ENCODE results near the gene EHD2. TPM values are rescaled to one million over a fixed set of nuclear protein-coding genes. Genes with fewer than 3 reads are reported as not detected.

EHD2 gene
- polyA plus RNA-seq, 1 donor from 2014 or later: not detected

DNA sequence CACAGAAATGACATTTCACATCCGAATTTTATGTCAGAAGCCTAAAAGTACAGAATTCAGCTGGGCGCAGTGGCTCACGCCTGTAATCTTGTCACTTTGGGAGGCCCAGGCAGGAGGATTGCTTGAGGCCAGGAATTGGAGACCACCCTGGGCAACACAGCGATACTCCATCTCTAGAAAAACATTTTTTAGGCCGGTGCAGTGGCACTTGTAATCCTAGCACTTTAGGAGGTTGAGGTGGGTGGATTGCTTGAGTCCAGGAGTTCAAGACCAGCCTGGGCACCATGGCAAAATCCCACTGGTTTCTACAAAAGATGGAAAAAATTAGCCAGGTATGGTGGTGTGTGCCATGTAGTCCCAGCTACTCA, 47.4 kb downstream of the EHD2 start:
- no peak overlapping the region for H3K27ac ChIP-seq (ENCODE audit: low read length)
- H3K4me2 ChIP-seq (ENCODE audit: low read length): no peak overlapping the region
- no peak overlapping the region for H2AFZ ChIP-seq (ENCODE audit: low read depth, low read length)
- no peaks in the 10 kb centered on the region for H3K9me3 ChIP-seq (ENCODE audit: low read length)
- H3K79me2 ChIP-seq (replicated peaks; ENCODE audit: insufficient read depth, low read length): no peaks in the 10 kb centered on the region
- no peaks in the 10 kb centered on the region for H3F3A ChIP-seq (ENCODE audit: insufficient read depth, low read length, poor library complexity, severe bottlenecking)
- H3K27me3 ChIP-seq (ENCODE audit: insufficient read depth, low read depth, low read length): no peaks in the 10 kb centered on the region
- no peaks in the 10 kb centered on the region for H4K20me1 ChIP-seq (ENCODE audit: insufficient read depth)
- no peaks in the 10 kb centered on the region for H3K9me2 ChIP-seq (ENCODE audit: insufficient read depth, low read length)
- H3K4me3 ChIP-seq (ENCODE audit: low read length): no peak overlapping the region
- no peak overlapping the region for H3K9ac ChIP-seq (ENCODE audit: low read length)
- H3K36me3 ChIP-seq (ENCODE audit: insufficient read depth, low read length): no peaks in the 10 kb centered on the region
- no peak for TF ChIP-seq RAD21 (conservative IDR thresholded peaks at IDR 0.05)
- no peak for TF ChIP-seq SMC3 (conservative IDR thresholded peaks at IDR 0.05; ENCODE audit: poor library complexity)
- TF ChIP-seq EZH2 (IDR thresholded peaks at IDR 0.05; ENCODE audit: borderline replicate concordance, insufficient read depth, low read length, poor library complexity, severe bottlenecking): no peak
- TF ChIP-seq, protein P1, sequence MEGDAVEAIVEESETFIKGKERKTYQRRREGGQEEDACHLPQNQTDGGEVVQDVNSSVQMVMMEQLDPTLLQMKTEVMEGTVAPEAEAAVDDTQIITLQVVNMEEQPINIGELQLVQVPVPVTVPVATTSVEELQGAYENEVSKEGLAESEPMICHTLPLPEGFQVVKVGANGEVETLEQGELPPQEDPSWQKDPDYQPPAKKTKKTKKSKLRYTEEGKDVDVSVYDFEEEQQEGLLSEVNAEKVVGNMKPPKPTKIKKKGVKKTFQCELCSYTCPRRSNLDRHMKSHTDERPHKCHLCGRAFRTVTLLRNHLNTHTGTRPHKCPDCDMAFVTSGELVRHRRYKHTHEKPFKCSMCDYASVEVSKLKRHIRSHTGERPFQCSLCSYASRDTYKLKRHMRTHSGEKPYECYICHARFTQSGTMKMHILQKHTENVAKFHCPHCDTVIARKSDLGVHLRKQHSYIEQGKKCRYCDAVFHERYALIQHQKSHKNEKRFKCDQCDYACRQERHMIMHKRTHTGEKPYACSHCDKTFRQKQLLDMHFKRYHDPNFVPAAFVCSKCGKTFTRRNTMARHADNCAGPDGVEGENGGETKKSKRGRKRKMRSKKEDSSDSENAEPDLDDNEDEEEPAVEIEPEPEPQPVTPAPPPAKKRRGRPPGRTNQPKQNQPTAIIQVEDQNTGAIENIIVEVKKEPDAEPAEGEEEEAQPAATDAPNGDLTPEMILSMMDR (IDR thresholded peaks at IDR 0.05; ENCODE audit: poor library complexity, severe bottlenecking): no peak
- no peak for TF ChIP-seq TAF1 (IDR thresholded peaks at IDR 0.05; ENCODE audit: low read depth)
- no peak for TF ChIP-seq POLR2AphosphoS5 (IDR thresholded peaks at IDR 0.05)
- TF ChIP-seq, protein P2, sequence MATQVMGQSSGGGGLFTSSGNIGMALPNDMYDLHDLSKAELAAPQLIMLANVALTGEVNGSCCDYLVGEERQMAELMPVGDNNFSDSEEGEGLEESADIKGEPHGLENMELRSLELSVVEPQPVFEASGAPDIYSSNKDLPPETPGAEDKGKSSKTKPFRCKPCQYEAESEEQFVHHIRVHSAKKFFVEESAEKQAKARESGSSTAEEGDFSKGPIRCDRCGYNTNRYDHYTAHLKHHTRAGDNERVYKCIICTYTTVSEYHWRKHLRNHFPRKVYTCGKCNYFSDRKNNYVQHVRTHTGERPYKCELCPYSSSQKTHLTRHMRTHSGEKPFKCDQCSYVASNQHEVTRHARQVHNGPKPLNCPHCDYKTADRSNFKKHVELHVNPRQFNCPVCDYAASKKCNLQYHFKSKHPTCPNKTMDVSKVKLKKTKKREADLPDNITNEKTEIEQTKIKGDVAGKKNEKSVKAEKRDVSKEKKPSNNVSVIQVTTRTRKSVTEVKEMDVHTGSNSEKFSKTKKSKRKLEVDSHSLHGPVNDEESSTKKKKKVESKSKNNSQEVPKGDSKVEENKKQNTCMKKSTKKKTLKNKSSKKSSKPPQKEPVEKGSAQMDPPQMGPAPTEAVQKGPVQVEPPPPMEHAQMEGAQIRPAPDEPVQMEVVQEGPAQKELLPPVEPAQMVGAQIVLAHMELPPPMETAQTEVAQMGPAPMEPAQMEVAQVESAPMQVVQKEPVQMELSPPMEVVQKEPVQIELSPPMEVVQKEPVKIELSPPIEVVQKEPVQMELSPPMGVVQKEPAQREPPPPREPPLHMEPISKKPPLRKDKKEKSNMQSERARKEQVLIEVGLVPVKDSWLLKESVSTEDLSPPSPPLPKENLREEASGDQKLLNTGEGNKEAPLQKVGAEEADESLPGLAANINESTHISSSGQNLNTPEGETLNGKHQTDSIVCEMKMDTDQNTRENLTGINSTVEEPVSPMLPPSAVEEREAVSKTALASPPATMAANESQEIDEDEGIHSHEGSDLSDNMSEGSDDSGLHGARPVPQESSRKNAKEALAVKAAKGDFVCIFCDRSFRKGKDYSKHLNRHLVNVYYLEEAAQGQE (IDR thresholded peaks at IDR 0.05; ENCODE audit: borderline replicate concordance): no peak
- no peak for TF ChIP-seq MXI1 (conservative IDR thresholded peaks at IDR 0.05; ENCODE audit: poor library complexity, severe bottlenecking)
- no peak for TF ChIP-seq EP300 (conservative IDR thresholded peaks at IDR 0.05; ENCODE audit: poor library complexity, severe bottlenecking)

DNA sequence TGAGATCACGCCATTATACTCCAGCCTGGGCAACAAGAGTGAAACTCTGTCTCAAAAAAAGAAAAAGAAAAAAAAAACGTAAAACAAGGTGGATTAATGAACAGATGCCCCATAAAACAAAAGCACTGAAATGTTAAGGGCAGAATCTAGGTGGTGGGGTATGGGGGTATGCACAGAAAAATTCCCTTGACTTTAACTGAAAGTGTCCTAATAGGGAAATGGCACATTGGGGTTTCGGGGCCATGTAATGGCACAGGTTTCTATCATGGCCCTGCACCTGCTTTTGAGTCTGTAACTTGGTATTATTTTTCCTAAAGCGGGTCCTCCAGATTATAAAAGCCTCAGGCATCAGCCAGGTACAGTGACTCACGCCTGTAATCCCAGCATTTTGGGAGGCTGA, 48.3 kb downstream of the EHD2 start:
- Histone ChIP-seq H3K9ac (ENCODE audit: low read length) (no peak overlapping the region), H3F3A (ENCODE audit: insufficient read depth, low read length, poor library complexity, severe bottlenecking) (no peaks in the 10 kb centered on the region), H2AFZ (ENCODE audit: low read depth, low read length) (no peak overlapping the region), H3K27ac (ENCODE audit: low read length) (no peak overlapping the region), H3K4me3 (ENCODE audit: low read length) (no peak overlapping the region), H3K27me3 (ENCODE audit: insufficient read depth, low read depth, low read length) (no peaks in the 10 kb centered on the region), H3K79me2 (replicated peaks; ENCODE audit: insufficient read depth, low read length) (no peaks in the 10 kb centered on the region), H3K4me2 (ENCODE audit: low read length) (no peak overlapping the region), H3K36me3 (ENCODE audit: insufficient read depth, low read length) (no peaks in the 10 kb centered on the region), H3K9me2 (ENCODE audit: insufficient read depth, low read length) (no peaks in the 10 kb centered on the region), H3K9me3 (ENCODE audit: low read length) (no peaks in the 10 kb centered on the region), H4K20me1 (ENCODE audit: insufficient read depth) (no peaks in the 10 kb centered on the region)
- TF ChIP-seq EZH2 (IDR thresholded peaks at IDR 0.05; ENCODE audit: borderline replicate concordance, insufficient read depth, low read length, poor library complexity, severe bottlenecking): no peak
- TF ChIP-seq SMC3 (conservative IDR thresholded peaks at IDR 0.05; ENCODE audit: poor library complexity): no peak

DNA sequence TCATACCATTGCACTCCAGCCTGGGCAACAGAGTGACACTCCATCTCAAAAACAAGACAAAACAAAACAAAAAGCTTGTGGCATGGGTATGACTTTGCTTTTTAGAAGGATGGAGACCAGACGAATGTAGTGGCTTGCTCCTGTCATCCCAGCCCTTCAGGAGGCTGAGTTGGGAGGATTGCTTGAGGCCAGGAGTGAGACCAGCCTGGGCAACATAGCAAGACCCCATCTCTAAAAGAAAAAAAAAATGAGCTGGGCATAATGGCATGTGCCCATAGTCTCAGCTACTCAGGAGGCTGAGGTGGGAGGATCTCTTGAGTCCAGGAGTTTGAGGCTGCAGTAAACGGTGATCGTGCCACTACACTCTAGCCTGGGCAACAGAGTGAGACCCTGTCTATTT, 48.9 kb downstream of the EHD2 start:
- no peaks in the 10 kb centered on the region for H3K79me2 ChIP-seq (replicated peaks; ENCODE audit: insufficient read depth, low read length)
- no peaks in the 10 kb centered on the region for H4K20me1 ChIP-seq (ENCODE audit: insufficient read depth)
- no peaks in the 10 kb centered on the region for H3K27me3 ChIP-seq (ENCODE audit: insufficient read depth, low read depth, low read length)
- no peaks in the 10 kb centered on the region for H3K9me3 ChIP-seq (ENCODE audit: low read length)
- H3K4me2 ChIP-seq (ENCODE audit: low read length): no peak overlapping the region
- H3F3A ChIP-seq (ENCODE audit: insufficient read depth, low read length, poor library complexity, severe bottlenecking): no peaks in the 10 kb centered on the region
- no peak overlapping the region for H3K9ac ChIP-seq (ENCODE audit: low read length)
- no peak overlapping the region for H3K27ac ChIP-seq (ENCODE audit: low read length)
- H3K36me3 ChIP-seq (ENCODE audit: insufficient read depth, low read length): no peaks in the 10 kb centered on the region
- TF ChIP-seq EP300 (conservative IDR thresholded peaks at IDR 0.05; ENCODE audit: poor library complexity, severe bottlenecking): no peak
- TF ChIP-seq, protein P2 (IDR thresholded peaks at IDR 0.05; ENCODE audit: borderline replicate concordance): no peak
- no peak for TF ChIP-seq RAD21 (conservative IDR thresholded peaks at IDR 0.05)
- no peak for TF ChIP-seq MXI1 (conservative IDR thresholded peaks at IDR 0.05; ENCODE audit: poor library complexity, severe bottlenecking)
- TF ChIP-seq, protein P1 (IDR thresholded peaks at IDR 0.05; ENCODE audit: poor library complexity, severe bottlenecking): no peak
- TF ChIP-seq TAF1 (IDR thresholded peaks at IDR 0.05; ENCODE audit: low read depth): no peak
- H3K9me2 ChIP-seq (ENCODE audit: insufficient read depth, low read length): no peaks in the 10 kb centered on the region
- H3K4me3 ChIP-seq (ENCODE audit: low read length): no peak overlapping the region
- no peak overlapping the region for H2AFZ ChIP-seq (ENCODE audit: low read depth, low read length)

All from neural cell (in vitro differentiated cells).